OCI-LY1 (cell line): Measurements from ENCODE around the gene RPUSD4.

Experiments used
- H2AFZ ChIP-seq: fragments of 200-600 bp; sonication (generic), shearing (Covaris generic); 2 replicates; pipeline ENCODE4 v1.6.0; 2014; ENCODE audit warnings: antibody characterized with exemption, mild to moderate bottlenecking, low read length
- H3F3A ChIP-seq: fragments of 200-600 bp; sonication (generic), shearing (Covaris generic); 2 replicates; pipeline ENCODE4 v1.6.0; 2014; ENCODE audit warnings: mild to moderate bottlenecking, antibody characterized with exemption, low read length, moderate library complexity; ENCODE audit not compliant: insufficient read depth
- H3K27ac ChIP-seq: fragments of 200-600 bp; sonication (generic); 2 replicates; pipeline ENCODE4 v1.5.1; 2014; ENCODE audit warnings: low read length, mixed run types, mild to moderate bottlenecking, low read depth; ENCODE audit not compliant: poor library complexity, severe bottlenecking
- H3K27me3 ChIP-seq: fragments of 200-600 bp; sonication (generic); 2 replicates; pipeline ENCODE4 v1.6.0; 2014; ENCODE audit warnings: antibody characterized with exemption, mild to moderate bottlenecking, low read length, moderate library complexity; ENCODE audit not compliant: insufficient read depth
- H3K36me3 ChIP-seq: fragments of 200-600 bp; sonication (generic); 2 replicates; pipeline ENCODE4 v1.6.1; 2014; ENCODE audit warnings: mild to moderate bottlenecking, antibody characterized with exemption, low read length, moderate library complexity, mixed read lengths; ENCODE audit not compliant: insufficient read depth
- H3K4me1 ChIP-seq: fragments of 200-600 bp; sonication (generic); 2 replicates; pipeline ENCODE4 v1.5.1; 2014; ENCODE audit warnings: mild to moderate bottlenecking, low read length, moderate library complexity; ENCODE audit not compliant: insufficient read depth, severe bottlenecking
- H3K4me2 ChIP-seq: fragments of 200-600 bp; sonication (generic), shearing (Covaris generic); 2 replicates; pipeline ENCODE4 v1.6.1; 2014; ENCODE audit warnings: low read length
- H3K4me3 ChIP-seq: fragments of 200-600 bp; sonication (generic); 2 replicates; pipeline ENCODE4 v1.5.1; 2014; ENCODE audit warnings: low read length, low read depth, mild to moderate bottlenecking, mixed read lengths; ENCODE audit not compliant: poor library complexity, severe bottlenecking
- H3K79me2 ChIP-seq: fragments of 200-600 bp; shearing (Covaris generic); 2 replicates; pipeline ENCODE4 v1.6.1; 2016; ENCODE audit warnings: mixed run types, low read length, mixed read lengths; ENCODE audit not compliant: insufficient read depth
- H3K9ac ChIP-seq: fragments of 200-600 bp; sonication (generic), shearing (Covaris generic); 2 replicates; pipeline ENCODE4 v1.6.1; 2014; ENCODE audit warnings: mild to moderate bottlenecking, low read length, mixed read lengths
- H3K9me2 ChIP-seq: fragments of 200-600 bp; sonication (generic), shearing (Covaris generic); 2 replicates; pipeline ENCODE4 v1.6.1; 2014; ENCODE audit warnings: low read depth, mild to moderate bottlenecking, low read length, mixed read lengths
- H3K9me3 ChIP-seq: fragments of 200-600 bp; shearing (Covaris generic); 2 replicates; pipeline ENCODE4 v1.6.1; 2014; ENCODE audit warnings: low read length, mixed read lengths
- H4K20me1 ChIP-seq: fragments of 200-600 bp; sonication (generic), shearing (Covaris generic); 2 replicates; pipeline ENCODE4 v1.6.0; 2016; ENCODE audit warnings: mild to moderate bottlenecking, low read length; ENCODE audit not compliant: insufficient read depth
- EZH2 ChIP-seq: fragments of 200-600 bp; sonication (generic), shearing (Covaris generic); IDR thresholded peaks from 2 replicates; pipeline ENCODE4 v1.8.0; 2017; ENCODE audit warnings: borderline replicate concordance, mixed run types, mild to moderate bottlenecking, antibody characterized with exemption, low read length, moderate library complexity, mixed read lengths
- TF ChIP-seq, protein P1 (sequence below): fragments of 200-600 bp; sonication (generic), shearing (Covaris generic); IDR thresholded peaks from 2 replicates; pipeline ENCODE4 v1.5.1; 2017; ENCODE audit warnings: mild to moderate bottlenecking, antibody characterized with exemption, low read length, moderate library complexity, mixed read lengths

The RPUSD4 gene

DNA sequence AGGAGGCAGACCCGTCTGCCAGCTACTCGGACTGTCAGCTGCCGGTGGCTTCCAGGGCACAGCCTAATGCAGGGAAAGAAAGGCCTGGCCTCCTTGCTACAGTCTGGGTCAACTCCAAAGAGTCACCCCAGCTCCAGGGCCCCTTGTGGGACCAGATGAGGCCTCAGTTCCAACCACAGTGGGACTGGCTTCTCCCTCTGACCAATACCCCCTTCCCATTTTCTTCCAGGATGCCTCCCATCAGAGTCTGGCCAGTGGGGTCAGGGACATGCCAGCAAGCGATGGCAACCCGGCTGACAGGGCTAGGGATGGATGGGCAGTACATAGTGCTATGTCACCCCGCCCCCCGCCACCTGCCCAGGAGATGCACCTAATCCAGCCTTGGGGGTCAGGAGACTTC is 36.6 kb downstream of the RPUSD4 start:
- Histone ChIP-seq H3K27ac (no peak overlapping the region), H3K27me3 (no peaks in the 10 kb centered on the region), H4K20me1 (no peaks in the 10 kb centered on the region), H3K9me3 (no peaks in the 10 kb centered on the region), H3K4me3 (no peak overlapping the region), H3K9me2 (no peaks in the 10 kb centered on the region), H3K36me3 (no peaks in the 10 kb centered on the region), H2AFZ (no peak overlapping the region), H3K79me2 (no peaks in the 10 kb centered on the region), H3K4me1 (no peaks in the 10 kb centered on the region), H3F3A (no peaks in the 10 kb centered on the region), H3K9ac (no peak overlapping the region), H3K4me2 (no peak overlapping the region)
- TF ChIP-seq EZH2 = no peak
- TF ChIP-seq, protein P1, sequence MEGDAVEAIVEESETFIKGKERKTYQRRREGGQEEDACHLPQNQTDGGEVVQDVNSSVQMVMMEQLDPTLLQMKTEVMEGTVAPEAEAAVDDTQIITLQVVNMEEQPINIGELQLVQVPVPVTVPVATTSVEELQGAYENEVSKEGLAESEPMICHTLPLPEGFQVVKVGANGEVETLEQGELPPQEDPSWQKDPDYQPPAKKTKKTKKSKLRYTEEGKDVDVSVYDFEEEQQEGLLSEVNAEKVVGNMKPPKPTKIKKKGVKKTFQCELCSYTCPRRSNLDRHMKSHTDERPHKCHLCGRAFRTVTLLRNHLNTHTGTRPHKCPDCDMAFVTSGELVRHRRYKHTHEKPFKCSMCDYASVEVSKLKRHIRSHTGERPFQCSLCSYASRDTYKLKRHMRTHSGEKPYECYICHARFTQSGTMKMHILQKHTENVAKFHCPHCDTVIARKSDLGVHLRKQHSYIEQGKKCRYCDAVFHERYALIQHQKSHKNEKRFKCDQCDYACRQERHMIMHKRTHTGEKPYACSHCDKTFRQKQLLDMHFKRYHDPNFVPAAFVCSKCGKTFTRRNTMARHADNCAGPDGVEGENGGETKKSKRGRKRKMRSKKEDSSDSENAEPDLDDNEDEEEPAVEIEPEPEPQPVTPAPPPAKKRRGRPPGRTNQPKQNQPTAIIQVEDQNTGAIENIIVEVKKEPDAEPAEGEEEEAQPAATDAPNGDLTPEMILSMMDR = no peak

DNA sequence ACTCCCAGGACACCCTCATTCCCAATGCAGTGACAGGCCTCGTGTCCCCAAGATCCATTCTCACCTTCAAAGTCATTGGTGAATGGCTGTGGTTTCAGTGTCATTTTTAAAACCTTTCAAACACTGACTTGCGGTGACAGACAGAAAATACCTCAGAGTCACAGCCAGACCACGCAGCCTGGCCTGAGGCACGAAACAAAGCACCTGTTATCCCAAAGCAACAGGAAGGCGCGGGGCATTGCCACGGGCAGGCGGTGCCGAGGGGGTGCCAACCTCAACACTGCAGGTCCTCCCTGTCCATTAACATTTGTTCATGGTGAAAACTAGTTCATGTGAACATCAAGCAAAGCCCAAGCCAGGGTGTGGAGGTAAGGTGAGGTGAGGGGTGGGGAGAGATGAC is 38.2 kb downstream of the RPUSD4 start:
- Histone ChIP-seq H3F3A (no peaks in the 10 kb centered on the region), H3K9me3 (no peaks in the 10 kb centered on the region), H4K20me1 (no peaks in the 10 kb centered on the region), H3K27me3 (no peaks in the 10 kb centered on the region), H3K9me2 (no peaks in the 10 kb centered on the region), H3K36me3 (no peaks in the 10 kb centered on the region), H3K27ac (no peak overlapping the region), H2AFZ (no peak overlapping the region), H3K4me3 (no peak overlapping the region), H3K4me2 (no peak overlapping the region), H3K4me1 (no peaks in the 10 kb centered on the region), H3K79me2 (no peaks in the 10 kb centered on the region), H3K9ac (no peak overlapping the region)
- TF ChIP-seq, protein P1 = no peak
- no peak for TF ChIP-seq EZH2

DNA sequence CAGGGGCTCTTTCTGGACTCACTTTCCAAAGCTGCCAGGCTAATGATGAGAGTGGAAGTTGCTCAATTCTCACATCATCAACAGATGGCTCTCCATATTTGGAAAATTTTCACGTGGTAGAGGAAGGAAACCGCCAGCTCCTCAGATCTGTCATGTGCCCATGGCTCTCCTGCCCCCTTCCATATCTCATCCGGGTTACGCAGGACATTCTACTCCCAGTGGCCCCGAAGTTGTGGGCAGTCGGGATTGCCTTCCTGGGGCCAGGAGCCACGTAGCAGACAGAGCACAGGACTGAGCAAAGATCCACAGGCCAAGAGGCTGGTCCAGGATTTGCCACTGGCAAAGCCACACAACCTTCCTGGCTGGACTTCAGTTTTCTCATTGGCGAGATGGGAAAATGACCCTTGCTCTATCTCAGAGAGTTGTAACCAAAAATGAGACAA is 38.8 kb downstream of the RPUSD4 start:
- Histone ChIP-seq H3K9me3 (no peaks in the 10 kb centered on the region), H3K9me2 (no peaks in the 10 kb centered on the region), H3K9ac (no peak overlapping the region), H2AFZ (no peak overlapping the region), H4K20me1 (no peaks in the 10 kb centered on the region), H3F3A (no peaks in the 10 kb centered on the region), H3K27me3 (no peaks in the 10 kb centered on the region), H3K4me2 (no peak overlapping the region), H3K27ac (no peak overlapping the region), H3K36me3 (no peaks in the 10 kb centered on the region), H3K4me3 (no peak overlapping the region), H3K4me1 (no peaks in the 10 kb centered on the region), H3K79me2 (no peaks in the 10 kb centered on the region)
- TF ChIP-seq, protein P1 = no peak
- no peak for TF ChIP-seq EZH2
